A172 (cell line): Measurements from ENCODE around the gene GBF1. TPM values are rescaled to one million over a fixed set of nuclear protein-coding genes. Genes with fewer than 3 reads are reported as not detected.
A peak's percentile ranks its signal among the peaks of the same experiment; 100 is the strongest.

Experiments used
- DNase-seq: peaks from one replicate; pipeline ENCODE4 v3.0.0-alpha.2; 2015; ENCODE audit warnings: low spot score
- total RNA-seq: library from RNA; depleted of rRNA; stranded (reverse); fragments of >200 nt; shearing (Covaris generic); gene quantifications from 2 replicates; pipeline ENCODE4 v1.2.3, GENCODE V29; 2014

Gene GBF1
- total RNA-seq, 1 experiment from 2014 or later: 31.9 TPM

GRCh38 chr10:102396317-102396650, 151.0 kb downstream of the GBF1 start:
- DNase-seq: no peak

DNA sequence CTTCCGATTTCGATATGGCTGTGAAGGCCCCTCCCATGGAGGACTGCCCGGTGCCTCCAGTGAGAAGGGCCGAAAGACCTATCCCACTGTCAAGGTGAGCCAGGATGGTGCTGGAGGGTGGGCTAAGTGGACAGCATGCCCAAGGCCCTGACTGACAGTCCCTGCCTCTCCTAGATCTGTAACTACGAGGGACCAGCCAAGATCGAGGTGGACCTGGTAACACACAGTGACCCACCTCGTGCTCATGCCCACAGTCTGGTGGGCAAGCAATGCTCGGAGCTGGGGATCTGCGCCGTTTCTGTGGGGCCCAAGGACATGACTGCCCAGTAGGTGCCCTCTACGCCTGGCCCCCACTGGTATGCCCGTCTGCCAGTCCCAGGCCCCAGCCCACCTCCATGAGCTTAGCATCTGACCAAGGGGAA, 151.4 kb downstream of the GBF1 start:
- no peak for DNase-seq

- no peak for DNase-seq
Measured at GRCh38 chr10:102397222-102398171, 152.2 kb downstream of the GBF1 start.

DNA sequence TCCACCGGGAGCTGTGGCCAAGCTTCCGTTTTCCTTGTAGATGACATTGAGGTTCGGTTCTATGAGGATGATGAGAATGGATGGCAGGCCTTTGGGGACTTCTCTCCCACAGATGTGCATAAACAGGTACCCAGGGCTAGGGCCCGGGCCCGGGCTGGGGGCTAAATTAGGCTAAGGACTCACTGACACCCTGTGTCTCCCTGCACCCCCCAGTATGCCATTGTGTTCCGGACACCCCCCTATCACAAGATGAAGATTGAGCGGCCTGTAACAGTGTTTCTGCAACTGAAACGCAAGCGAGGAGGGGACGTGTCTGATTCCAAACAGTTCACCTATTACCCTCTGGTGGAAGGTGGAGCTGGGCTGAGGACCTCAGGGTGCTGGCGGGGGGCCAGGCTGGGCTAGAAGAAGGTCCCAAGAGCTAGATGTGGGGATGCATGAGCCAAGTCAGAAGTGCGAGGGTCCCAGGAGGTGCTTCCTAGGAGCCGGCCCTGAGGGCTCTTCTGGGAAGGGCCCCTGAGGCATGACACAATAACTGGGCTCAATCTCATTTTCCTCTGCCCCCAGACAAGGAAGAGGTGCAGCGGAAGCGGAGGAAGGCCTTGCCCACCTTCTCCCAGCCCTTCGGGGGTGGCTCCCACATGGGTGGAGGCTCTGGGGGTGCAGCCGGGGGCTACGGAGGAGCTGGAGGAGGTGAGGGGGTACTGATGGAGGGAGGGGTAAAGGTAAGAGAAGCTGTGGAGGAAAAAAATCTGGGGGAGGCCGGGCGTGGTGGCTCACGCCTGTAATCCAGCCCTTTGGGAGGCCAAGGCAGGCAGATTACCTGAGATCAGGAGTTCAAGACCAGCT, 153.1 kb downstream of the GBF1 start:
- DNase-seq: no peak

DNA sequence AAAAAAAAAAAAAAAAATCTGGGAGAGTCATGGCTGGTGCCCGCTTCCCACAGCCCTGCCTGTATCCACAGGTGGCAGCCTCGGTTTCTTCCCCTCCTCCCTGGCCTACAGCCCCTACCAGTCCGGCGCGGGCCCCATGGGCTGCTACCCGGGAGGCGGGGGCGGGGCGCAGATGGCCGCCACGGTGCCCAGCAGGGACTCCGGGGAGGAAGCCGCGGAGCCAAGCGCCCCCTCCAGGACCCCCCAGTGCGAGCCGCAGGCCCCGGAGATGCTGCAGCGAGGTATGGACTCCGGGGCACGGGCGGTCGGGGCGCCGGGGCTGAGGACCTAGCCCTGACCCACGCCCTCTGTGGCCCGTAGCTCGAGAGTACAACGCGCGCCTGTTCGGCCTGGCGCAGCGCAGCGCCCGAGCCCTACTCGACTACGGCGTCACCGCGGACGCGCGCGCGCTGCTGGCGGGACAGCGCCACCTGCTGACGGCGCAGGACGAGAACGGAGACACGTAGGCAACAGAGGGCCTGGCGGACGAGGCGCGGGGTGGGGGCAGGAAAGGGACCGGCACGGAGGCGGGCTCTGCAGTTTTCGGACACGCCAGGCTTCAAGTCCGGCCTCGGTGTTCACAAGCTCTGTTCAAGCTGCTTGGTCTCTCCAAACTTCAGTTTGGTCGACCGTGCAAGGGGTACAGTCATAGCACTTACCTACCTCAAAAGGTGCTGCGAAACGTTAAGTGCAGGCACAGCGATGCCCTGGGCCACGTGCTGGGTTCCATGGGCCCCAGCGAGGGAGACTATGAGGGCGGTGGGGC, 154.1 kb downstream of the GBF1 start:
- DNase-seq: peak; percentile 63

DNA sequence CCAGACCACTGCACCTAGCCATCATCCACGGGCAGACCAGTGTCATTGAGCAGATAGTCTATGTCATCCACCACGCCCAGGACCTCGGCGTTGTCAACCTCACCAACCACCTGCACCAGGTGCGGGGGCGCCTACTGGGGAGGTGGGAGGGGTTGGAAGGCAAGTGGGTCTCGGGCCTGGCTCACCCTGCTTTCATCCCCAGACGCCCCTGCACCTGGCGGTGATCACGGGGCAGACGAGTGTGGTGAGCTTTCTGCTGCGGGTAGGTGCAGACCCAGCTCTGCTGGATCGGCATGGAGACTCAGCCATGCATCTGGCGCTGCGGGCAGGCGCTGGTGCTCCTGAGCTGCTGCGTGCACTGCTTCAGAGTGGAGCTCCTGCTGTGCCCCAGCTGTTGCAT, 154.7 kb downstream of the GBF1 start:
- no peak for DNase-seq

GRCh38 chr10:102400598-102401341, 155.4 kb downstream of the GBF1 start:
- DNase-seq: no peak

DNA sequence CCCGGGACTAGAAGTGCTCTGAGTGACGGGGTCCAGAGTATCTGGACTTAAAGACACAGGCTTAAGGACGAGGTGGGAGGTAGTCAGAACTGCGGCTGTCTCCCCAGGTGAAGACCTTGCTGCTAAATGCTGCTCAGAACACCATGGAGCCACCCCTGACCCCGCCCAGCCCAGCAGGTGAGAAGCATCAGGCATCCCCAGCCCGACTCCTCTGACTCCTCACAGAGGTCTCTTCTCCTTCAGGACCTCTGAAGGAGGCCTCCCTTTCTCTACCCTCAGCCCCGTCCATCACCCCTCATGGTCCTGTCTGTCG, 156.0 kb downstream of the GBF1 start:
- DNase-seq: no peak

DNA sequence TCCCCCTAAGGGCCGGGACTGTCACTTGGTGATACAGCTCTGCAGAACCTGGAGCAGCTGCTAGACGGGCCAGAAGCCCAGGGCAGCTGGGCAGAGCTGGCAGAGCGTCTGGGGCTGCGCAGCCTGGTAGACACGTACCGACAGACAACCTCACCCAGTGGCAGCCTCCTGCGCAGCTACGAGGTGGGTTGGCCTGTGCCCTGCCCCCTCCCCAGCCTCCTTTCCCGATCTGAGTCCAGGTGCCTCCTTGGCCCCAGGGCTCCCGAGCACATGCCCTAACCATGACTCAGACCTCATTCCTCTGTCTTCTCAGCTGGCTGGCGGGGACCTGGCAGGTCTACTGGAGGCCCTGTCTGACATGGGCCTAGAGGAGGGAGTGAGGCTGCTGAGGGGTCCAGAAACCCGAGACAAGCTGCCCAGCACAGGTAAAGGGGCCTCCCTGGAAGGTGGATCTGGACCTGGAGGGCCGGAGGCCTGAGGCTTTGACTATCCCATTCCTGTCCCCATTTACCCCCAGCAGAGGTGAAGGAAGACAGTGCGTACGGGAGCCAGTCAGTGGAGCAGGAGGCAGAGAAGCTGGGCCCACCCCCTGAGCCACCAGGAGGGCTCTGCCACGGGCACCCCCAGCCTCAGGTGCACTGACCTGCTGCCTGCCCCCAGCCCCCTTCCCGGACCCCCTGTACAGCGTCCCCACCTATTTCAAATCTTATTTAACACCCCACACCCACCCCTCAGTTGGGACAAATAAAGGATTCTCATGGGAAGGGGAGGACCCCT, 156.6 kb downstream of the GBF1 start:
- DNase-seq: peak; percentile 88

DNA sequence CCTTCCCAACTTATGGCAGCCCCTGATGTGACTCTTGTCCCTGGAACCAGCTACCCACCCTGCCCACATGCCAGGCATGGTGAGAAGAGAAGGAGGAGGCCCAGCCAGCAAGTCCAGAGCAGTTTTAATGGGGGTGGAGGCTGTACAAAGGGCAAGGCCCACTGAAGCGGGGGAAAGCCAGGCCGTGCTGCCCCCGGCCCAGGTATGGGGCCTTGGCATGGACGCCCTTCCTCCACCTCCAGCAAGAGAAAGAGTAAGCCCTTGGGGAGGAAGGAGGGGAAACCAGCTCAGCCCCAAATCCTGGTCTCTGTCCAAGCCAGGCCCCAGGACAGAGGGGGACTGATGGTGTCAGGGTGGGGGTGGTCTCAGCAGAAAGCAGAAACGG, 157.2 kb downstream of the GBF1 start:
- no peak for DNase-seq

DNA sequence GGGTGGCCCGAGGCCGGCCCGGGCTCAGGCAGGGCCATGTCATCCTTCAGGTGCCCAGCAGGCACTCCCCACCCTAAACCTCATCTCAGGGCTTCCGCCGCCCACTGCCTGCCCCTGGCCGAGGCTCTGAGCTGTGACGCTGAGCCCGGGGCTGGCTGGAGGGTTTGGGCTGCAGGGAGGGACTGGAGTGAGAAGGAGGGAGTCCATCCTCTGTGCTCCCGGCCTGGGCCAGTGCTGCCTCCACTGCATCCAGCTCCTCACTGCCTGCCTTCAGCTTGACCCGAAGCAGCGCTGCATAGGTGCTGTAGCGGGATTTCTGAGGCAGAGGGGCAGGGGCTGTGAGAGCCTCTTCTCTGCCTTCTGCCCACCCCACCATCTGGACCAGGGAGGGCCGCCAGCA, 157.8 kb downstream of the GBF1 start:
- no peak for DNase-seq

DNA sequence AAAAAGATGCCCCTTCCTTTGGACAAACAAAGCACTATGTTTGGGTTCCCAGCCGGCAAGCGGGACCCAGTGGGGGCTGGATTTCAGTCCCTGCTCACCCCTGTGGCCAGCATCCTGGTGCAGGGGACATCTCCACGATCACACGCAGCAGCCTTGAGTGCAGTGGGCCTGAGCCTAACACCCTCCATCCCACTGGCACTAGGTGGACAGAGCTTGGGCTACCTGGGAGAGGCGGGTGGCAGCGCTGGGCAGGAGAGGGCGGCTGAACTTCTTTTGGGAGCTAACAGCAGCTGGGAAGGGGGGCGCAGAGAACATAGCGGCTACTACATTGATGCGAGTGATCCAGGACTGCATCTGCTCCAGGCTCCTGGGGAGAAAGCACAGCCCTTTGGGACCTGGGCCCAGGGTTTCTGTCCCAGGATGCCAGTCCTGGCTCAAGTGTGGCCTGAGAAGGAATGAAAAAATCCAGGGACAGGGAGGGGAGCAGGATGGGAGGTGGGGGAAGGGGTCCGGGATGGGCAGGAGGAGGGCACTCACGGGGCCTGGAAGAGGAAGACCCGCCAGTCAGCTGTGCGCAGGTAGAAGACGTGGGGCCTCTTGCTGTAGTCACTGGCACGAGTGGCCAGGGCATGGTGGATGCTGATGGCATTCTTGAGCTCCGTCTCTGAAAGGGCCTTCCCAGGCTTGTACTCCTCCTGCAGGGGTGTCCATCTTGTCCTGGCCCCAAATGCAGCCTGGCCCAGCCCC, 159.2 kb downstream of the GBF1 start:
- DNase-seq: no peak

- DNase-seq: no peak
Measured at GRCh38 chr10:102405108-102405571, 159.8 kb downstream of the GBF1 start.

- no peak for DNase-seq
Measured at GRCh38 chr10:102405632-102406031, 160.3 kb downstream of the GBF1 start.

DNA sequence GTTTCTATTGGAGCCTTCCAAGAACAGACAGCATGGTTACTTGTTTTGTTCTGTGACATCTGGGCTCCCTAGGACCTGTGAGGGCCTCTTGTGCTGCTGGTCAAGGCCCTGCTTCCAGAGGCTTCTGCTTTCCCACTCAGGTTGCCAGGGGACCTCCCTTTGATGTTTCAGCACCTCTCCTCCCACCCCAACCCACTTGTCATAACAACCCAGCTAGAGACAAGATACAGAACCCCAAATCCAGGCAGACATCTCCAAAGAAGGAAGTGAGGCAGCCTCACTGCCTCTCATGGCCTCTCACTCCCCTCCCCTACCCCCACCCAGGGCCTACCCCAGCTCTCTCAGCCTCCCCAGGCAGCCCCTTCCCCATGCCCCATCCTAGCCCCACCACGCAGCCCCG, 161.5 kb downstream of the GBF1 start:
- DNase-seq: no peak

DNA sequence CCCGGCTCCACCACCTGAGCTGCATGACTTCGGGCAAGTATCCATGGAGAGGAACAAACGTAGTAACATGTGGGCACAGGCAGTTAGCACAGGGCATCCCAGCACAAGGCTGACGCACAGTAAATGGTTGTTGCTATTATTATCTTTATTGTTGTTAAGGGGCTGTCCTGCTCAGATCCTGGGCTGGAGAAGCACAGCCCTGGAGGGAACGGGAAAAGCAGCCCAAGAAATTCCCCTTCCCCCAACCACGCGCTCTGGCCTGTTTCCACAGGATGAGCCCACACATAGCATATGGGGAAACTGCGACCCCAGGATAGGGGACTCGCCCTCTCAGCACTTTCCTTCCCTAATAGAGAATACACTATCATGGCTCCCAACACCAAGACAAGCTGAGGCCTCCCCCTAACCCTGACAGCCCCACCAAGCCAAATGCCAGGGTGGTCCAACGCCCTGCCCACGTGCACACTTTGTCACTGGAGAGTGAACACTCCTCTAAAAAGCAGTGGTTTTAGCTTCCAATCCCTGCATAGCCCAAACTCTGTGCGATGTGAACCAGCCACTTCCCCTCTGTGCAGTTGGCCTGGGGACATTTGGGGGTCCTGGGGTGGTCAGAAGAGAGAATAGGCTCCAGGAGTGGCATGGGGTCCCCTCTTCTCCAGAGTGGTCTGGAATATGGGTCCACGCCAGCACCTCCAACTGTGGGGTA, 162.2 kb downstream of the GBF1 start:
- no peak for DNase-seq

DNA sequence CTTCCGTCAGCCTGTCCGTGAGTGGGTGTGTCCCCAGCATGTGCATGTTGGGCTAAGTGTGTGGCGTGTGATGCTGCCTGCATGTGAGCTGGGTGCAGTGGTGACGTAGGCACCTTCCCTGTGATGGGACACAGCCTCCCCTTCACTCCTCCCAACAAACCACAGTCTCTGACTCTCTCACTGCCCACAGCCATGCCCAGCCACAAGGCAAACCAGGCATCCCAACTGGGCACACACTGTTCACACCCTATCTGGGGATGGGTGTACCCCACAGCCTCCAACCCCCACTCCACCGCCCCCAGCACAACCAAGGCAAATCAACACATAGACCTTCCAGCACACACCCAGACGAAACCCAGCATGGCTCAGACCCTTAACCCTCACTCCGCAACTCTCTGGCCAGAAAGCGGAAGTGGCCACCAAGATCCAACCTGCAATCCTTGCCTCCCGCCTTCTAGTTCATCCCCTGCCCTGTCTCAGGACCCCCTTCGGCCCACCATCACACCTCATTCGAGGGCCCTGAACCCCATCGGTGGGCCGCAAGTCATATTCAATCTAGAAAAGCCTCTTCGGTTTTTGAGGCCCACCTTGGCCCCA, 162.9 kb downstream of the GBF1 start:
- DNase-seq: no peak

DNA sequence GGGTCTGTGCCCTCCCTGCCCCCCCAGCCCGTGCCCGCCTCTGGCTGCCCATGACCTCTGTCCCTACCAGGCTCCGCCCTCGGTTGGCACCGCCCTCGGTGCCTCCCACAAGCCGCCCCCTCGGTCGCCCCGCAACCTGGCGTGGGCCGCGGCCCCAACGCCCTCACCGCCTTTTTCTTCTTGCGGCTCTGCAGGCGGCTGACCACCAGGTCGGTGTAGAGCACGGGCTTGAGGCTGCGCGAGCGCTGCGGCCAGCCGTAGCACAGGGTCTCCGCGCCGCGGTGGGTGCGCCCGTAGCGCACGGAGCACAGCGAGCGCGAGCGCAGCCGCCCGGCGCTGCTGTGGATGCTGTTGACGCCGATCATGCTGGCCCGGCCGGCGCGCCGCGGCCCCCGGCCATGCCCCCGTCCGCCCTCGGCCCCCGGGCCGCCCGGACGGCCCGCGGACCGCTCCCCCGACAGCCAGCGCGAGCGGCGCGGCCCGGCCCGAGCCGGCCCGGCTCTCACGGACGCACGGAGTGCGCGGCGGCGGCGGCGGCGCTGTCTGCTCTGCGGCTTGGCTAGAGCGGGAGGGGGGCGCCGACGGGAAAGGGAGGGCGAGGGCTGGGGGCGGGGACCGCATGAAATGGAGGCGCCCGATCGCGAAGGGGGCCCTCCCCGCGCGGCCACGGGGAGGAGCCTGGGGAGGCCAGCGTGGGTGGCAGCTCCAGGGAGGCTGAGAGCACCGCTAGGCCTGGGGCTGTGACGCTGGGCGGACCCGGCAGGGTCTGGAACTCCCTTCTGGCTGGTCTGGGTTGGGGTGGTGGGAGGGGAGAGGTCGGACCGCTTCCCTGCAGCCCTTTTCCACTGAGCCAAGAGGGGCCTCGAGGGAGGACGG, 163.6 kb downstream of the GBF1 start:
- no peak for DNase-seq
